PC-3 (cell line): Measurements from ENCODE around the gene SIX2. TPM values are rescaled to one million over a fixed set of nuclear protein-coding genes. Genes with fewer than 3 reads are reported as not detected.

Source experiments
- ATAC-seq: fragments of 200-7000 bp; cut with Tn5 transposase; 2 replicates; pipeline ENCODE4 v1.9.1; 2020; ENCODE audit warnings: mild to moderate bottlenecking, moderate library complexity
- BruUV-seq: library from RNA; stranded (reverse); fragments of 400-500 nt; replicated peaks from 2 replicates; lab custom pipeline; 2021; lab: Mats Ljungman, UMichigan
- CTCF ChIA-PET: fragments of 300-600 bp; sonication (Branson Sonifier 250); formaldehyde crosslinking; loops from one replicate; lab custom pipeline; 2022; ENCODE audit warnings: antibody characterized with exemption; lab: Charles Lee
- POLR2A ChIA-PET: fragments of 300-600 bp; sonication (Branson Sonifier 250); formaldehyde crosslinking; loops from one replicate; lab custom pipeline; 2022; ENCODE audit warnings: antibody characterized with exemption; ENCODE audit not compliant: unreplicated experiment; lab: Charles Lee
- DNase-seq: peaks from one replicate; pipeline ENCODE4 v3.0.0-alpha.2; 2015
- H2AFZ ChIP-seq: fragments of 300-600 bp; sonication (generic); 2 replicates; pipeline ENCODE4 v1.6.0; 2016; ENCODE audit warnings: antibody characterized with exemption, low read length
- H3F3A ChIP-seq: fragments of 300-600 bp; sonication (generic); one replicate; pipeline ENCODE4 v1.6.0; 2017; ENCODE audit warnings: antibody characterized with exemption, low read length, control low read depth, mild to moderate bottlenecking; ENCODE audit not compliant: unreplicated experiment
- H3K27ac ChIP-seq: fragments of 300-600 bp; sonication (generic); 2 replicates; pipeline ENCODE4 v1.5.1; 2016; ENCODE audit warnings: mild to moderate bottlenecking, low read length
- H3K27me3 ChIP-seq: fragments of 300-600 bp; sonication (generic); 2 replicates; pipeline ENCODE4 v1.6.1; 2016; ENCODE audit warnings: low read length, mixed read lengths
- H3K36me3 ChIP-seq: fragments of 300-600 bp; sonication (generic); 2 replicates; pipeline ENCODE4 v1.6.1; 2016; ENCODE audit warnings: low read depth, mixed run types, low read length, mixed read lengths
- H3K4me1 ChIP-seq: fragments of 300-600 bp; sonication (generic); 2 replicates; pipeline ENCODE4 v1.5.1; 2016; ENCODE audit warnings: low read length; ENCODE audit not compliant: insufficient read depth
- H3K4me2 ChIP-seq: fragments of 300-600 bp; sonication (generic); 2 replicates; pipeline ENCODE4 v1.6.0; 2016; ENCODE audit warnings: low read length
- H3K4me3 ChIP-seq: fragments of 300-600 bp; sonication (generic); 2 replicates; pipeline ENCODE4 v1.5.1; 2016; ENCODE audit warnings: mild to moderate bottlenecking, low read length, mixed read lengths
- H3K79me2 ChIP-seq: fragments of 300-600 bp; sonication (generic); 2 replicates; pipeline ENCODE4 v1.6.1; 2017; ENCODE audit warnings: low read length, mixed read lengths
- H3K9ac ChIP-seq: fragments of 300-600 bp; sonication (generic); 2 replicates; pipeline ENCODE4 v1.6.0; 2016; ENCODE audit warnings: mild to moderate bottlenecking, low read length
- H3K9me2 ChIP-seq: fragments of 300-600 bp; sonication (generic); replicated peaks from 2 replicates; pipeline ENCODE4 v1.6.1; 2016; ENCODE audit warnings: mixed run types, low read length, mixed read lengths
- H3K9me3 ChIP-seq: fragments of 300-600 bp; sonication (generic); 2 replicates; pipeline ENCODE4 v1.6.1; 2016; ENCODE audit warnings: low read length, mixed read lengths
- H4K20me1 ChIP-seq: fragments of 300-600 bp; sonication (generic); 2 replicates; pipeline ENCODE4 v1.6.1; 2016; ENCODE audit warnings: low read length, mixed read lengths
- CTCF ChIP-seq: fragments of 300-600 bp; sonication (generic); conservative IDR thresholded peaks from 2 replicates; pipeline ENCODE4 v1.5.1; 2017; ENCODE audit warnings: antibody characterized with exemption, low read depth, mild to moderate bottlenecking, low read length
- EZH2 ChIP-seq: fragments of 300-600 bp; sonication (generic); IDR thresholded peaks from one replicate; pipeline ENCODE4 v1.6.1; 2017; ENCODE audit warnings: antibody characterized with exemption, mild to moderate bottlenecking, low read length; ENCODE audit not compliant: unreplicated experiment
- EZH2phosphoT487 ChIP-seq: fragments of 300-600 bp; sonication (generic); IDR thresholded peaks from 2 replicates; pipeline ENCODE4 v1.6.1; 2018; ENCODE audit warnings: mild to moderate bottlenecking, antibody characterized with exemption, low read length, borderline replicate concordance
- intact Hi-C: fragments of 100-400 bp; cut with micrococcal nuclease; formaldehyde crosslinking; loops from 2 replicates; pipeline ENCODE4 v1.9.0; 2023
- total RNA-seq: library from RNA; depleted of rRNA; stranded (reverse); fragments of >200 nt; gene quantifications from 2 replicates; pipeline ENCODE4 v1.2.3, GENCODE V29; 2014

SIX2 gene
- total RNA-seq, 1 experiment from 2014 or later: 27.9 TPM

- Histone ChIP-seq H4K20me1 (peaks cover 25% of the 10 kb centered on the region), H2AFZ (no peak overlapping the region), H3K4me2 (peak overlapping the region; percentile 95), H3K4me3 (peak overlapping the region; percentile 74), H3K27ac (no peak overlapping the region), H3K9me3 (no peaks in the 10 kb centered on the region), H3K9ac (peak overlapping the region; percentile 59; the same call in 1 of the 2 replicates), H3K9me2 (no peaks in the 10 kb centered on the region), H3K36me3 (no peaks in the 10 kb centered on the region), H3K79me2 (peaks cover 36% of the 10 kb centered on the region), H3F3A (no peaks in the 10 kb centered on the region), H3K27me3 (no peaks in the 10 kb centered on the region), H3K4me1 (peaks cover 26% of the 10 kb centered on the region)
- ChIA-PET CTCF (no interaction called here), POLR2A (no interaction called here)
- intact Hi-C loops: loop anchor here (2.0 kb wide), 1 partner anchor 931 kb away; no protein-coding TSS in a partner anchor
- BruUV-seq: no TSS peak
- TF ChIP-seq EZH2phosphoT487: no peak
- no peak for TF ChIP-seq EZH2
- TF ChIP-seq CTCF: no peak
- ATAC-seq: no peak
- DNase-seq: no peak
These were observed 1.3 kb downstream of the SIX2 start for GRCh38 chr2:45007961-45008295.

GRCh38 chr2:45006942-45007287, 2.3 kb downstream of the SIX2 start:
- H3K4me2 ChIP-seq: peak overlapping the region; percentile 95
- no peak for DNase-seq
- no peaks in the 10 kb centered on the region for H3K9me2 ChIP-seq
- H3K36me3 ChIP-seq: no peaks in the 10 kb centered on the region
- H3K9ac ChIP-seq: no peak overlapping the region; the same call in 1 of the 2 replicates
- H3K9me3 ChIP-seq: no peaks in the 10 kb centered on the region
- no TSS peak for BruUV-seq
- CTCF ChIA-PET: no interaction called here
- intact Hi-C loops: no loop called here
- POLR2A ChIA-PET: no interaction called here
- peaks cover 25% of the 10 kb centered on the region for H4K20me1 ChIP-seq
- ATAC-seq: no peak
- TF ChIP-seq CTCF: no peak
- TF ChIP-seq EZH2phosphoT487: no peak
- no peak for TF ChIP-seq EZH2
- H3K4me3 ChIP-seq: peak overlapping the region; percentile 74
- no peaks in the 10 kb centered on the region for H3K27me3 ChIP-seq
- no peak overlapping the region for H2AFZ ChIP-seq
- H3F3A ChIP-seq: no peaks in the 10 kb centered on the region
- peaks cover 36% of the 10 kb centered on the region for H3K79me2 ChIP-seq
- H3K27ac ChIP-seq: no peak overlapping the region
- H3K4me1 ChIP-seq: peaks cover 26% of the 10 kb centered on the region

- Histone ChIP-seq H3K4me2 (peak overlapping the region; percentile 95), H3K27ac (no peak overlapping the region), H3K27me3 (no peaks in the 10 kb centered on the region), H3F3A (no peaks in the 10 kb centered on the region), H2AFZ (no peak overlapping the region), H3K9ac (no peak overlapping the region), H3K79me2 (peaks cover 36% of the 10 kb centered on the region), H3K36me3 (no peaks in the 10 kb centered on the region), H3K9me2 (no peaks in the 10 kb centered on the region), H3K4me3 (peak overlapping the region; percentile 74), H3K9me3 (no peaks in the 10 kb centered on the region), H4K20me1 (peaks cover 25% of the 10 kb centered on the region), H3K4me1 (peaks cover 26% of the 10 kb centered on the region)
- BruUV-seq: no TSS peak
- POLR2A ChIA-PET: no interaction called here
- CTCF ChIA-PET: no interaction called here
- no peak for TF ChIP-seq EZH2phosphoT487
- no peak for TF ChIP-seq CTCF
- no peak for TF ChIP-seq EZH2
- ATAC-seq: no peak
- DNase-seq: no peak
- intact Hi-C loops: no loop called here
These were observed 3.0 kb downstream of the SIX2 start for GRCh38 chr2:45006041-45006941.
